HG03521 (cell line): ENCODE results near the gene ARL8B.
"Not testable (repeated sequence)": the region's sequence is repeated elsewhere in the genome, so short reads cannot be mapped to it uniquely, and the experiment has no call there.

Experiments used
- ATAC-seq: cut with Tn5 transposase; IDR thresholded peaks from one replicate; pipeline ENCODE4 v1.9.1; 2021; ENCODE audit warnings: mild to moderate bottlenecking, moderate library complexity; ENCODE audit not compliant: unreplicated experiment

Gene ARL8B

GRCh38 chr3:5122030-5122740, at the start of gene ARL8B:
ARL8B (plus strand) TSS chr3:5122292; CDS start chr3:5122466, 174 bp downstream.
- ATAC-seq, result peak; percentile 96

DNA sequence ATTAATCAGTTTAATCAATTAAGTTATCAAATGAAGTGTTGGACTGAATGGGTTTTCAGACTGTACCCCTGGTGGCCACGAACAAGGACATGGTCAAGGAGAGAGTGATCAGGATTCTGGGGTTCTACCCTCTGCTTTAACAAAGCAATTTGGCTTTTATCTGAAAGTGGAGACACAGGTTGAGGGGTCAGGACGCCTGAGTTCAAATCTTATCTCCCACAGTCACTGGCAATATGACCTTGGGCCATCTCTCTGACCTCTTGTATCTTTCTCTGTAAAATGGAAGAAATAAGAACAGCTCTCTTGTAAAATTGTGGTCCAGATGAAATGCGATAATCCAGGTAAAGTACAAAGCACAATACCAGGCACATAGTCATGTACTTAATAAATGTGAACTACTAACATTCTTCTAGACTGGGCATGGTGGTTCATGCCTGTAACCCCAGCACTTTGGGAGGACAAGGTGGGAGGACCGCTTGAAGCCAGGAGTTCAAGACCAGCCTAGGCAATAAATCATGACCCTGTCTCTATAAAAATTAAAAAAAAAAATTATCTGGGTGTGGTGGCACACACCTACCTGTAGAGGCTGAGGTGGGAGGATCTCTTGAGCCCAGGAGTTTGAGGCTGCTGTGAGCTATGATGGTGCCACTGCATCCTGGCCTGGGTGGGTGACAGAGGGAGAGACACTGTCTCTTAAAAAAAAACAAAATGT, 48.6 kb upstream of the ARL8B start:
- no peak for ATAC-seq

DNA sequence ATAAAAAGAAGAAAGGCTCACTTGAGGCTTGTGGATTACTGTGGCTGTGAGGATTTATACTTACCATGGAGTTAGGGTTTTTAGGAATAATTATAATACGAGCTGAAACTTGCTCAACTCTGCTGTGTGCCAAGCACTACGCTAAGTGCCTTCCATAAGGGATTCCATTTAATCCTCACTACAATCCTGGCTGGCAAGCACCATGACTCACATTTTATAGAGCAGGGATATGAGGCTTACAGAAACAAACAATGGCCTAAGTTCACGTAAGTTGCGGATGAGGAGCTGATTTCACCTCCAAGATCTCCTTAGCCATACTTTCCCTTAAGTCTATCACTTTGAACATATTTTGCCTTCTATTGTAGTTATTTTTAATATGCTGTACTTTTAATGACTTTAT, 43.9 kb upstream of the ARL8B start:
- no peak for ATAC-seq

GRCh38 chr3:5079761-5080160, 42.3 kb upstream of the ARL8B start:
- no peak for ATAC-seq

- ATAC-seq, result no peak
These were observed 41.1 kb upstream of the ARL8B start for GRCh38 chr3:5080779-5081550.

GRCh38 chr3:5081973-5082788, 39.9 kb upstream of the ARL8B start:
- ATAC-seq, result not testable (repeated sequence)

DNA sequence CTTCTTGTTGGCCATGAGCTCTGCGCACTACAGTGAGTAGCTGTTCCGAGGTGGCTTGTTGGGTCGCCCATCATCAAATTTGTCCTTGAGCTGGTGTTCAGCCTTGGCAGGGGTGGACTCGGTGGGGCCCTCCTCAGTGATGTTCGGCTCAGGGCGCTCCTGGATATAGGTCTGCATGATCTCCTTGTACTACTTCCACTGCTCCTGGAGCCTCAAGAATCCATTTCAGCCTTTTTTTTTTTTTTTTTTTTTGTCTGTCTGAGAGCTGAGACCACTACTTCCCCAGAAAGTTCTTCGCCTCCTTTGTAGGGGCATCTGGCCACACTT, 39.3 kb upstream of the ARL8B start:
- ATAC-seq, result no peak

DNA sequence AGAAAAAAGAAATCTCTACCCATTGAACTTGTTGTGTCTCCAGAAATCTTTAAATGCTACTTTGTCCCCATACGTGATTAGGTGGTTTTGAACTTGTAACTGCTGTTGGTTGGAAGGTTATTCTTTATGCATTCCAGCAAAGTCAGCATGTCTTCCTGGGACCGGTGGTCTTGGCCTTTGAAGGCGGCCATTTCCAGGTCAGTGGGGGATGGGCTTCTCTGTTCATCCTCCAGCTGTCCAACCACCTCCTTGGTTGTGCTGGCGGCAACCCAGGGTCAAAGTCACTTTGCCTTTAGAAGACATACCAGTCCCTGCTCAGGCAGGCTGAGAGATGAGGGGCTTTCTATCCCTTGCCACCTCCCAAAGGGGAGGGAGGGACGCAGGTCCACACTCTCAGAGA, 37.9 kb upstream of the ARL8B start:
- ATAC-seq, result no peak

DNA sequence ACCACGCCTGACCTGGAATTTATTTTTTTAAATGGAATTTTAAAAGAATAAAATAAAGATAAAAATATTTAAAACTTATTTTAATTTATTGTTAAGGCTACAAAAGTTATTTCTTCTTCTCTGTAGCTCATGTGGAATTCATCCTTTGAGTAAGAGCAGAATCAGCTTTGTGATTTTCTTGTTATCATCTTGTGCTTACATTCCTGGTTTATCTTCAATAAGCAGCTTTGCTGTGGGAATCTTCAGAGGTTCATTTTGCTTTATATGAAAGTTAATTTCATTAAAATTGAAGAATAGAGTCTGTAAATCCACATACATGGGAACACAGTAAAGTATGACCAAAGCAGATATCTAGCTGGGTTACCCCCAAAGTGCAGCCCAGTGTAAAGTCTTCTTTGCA, 35.4 kb upstream of the ARL8B start:
- no peak for ATAC-seq

GRCh38 chr3:5087209-5087608, 34.9 kb upstream of the ARL8B start:
- ATAC-seq, result no peak

DNA sequence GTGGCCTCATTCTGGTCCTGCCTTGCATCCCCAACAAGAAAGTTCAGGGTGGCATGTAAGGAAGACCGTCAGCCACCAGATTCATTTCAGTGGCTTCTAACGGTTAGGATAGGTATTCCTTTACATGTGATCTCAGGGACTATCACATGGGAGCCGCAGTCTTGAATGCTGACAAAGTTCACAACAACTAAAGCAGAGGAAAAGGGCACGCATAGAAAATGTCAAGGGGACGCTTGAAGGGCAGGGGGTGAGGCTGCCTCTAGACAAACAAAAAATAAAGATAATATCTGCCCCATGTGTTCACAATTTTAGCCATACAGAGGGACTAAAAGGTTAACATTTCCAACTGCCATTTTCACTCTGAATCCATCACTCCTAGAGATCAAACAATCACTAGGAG, 31.9 kb upstream of the ARL8B start:
- ATAC-seq, result no peak

GRCh38 chr3:5092018-5092417, 30.1 kb upstream of the ARL8B start:
- ATAC-seq, result no peak

- ATAC-seq, result no peak
These were observed 28.4 kb upstream of the ARL8B start for GRCh38 chr3:5093731-5094130.

DNA sequence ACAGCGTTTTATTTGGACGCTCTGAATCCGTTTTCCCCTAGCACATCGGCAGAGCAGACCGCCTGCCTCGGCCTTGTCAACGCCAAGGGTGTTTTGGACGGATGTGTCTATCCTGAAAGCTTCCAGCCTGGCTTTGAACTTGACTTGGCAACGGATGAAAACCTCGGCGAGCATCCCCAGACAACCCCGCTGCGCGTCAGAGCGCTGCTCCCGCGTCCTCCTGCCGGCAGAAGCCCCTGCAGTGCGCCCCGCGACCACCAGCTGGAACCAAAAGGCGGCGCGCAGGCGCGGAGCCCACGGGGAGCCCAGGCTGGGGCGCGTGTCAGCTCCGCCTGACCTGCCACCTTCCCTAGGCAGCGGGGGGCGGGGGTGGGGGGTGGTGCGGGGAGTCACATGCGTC, 26.2 kb upstream of the ARL8B start:
- ATAC-seq, result no peak

DNA sequence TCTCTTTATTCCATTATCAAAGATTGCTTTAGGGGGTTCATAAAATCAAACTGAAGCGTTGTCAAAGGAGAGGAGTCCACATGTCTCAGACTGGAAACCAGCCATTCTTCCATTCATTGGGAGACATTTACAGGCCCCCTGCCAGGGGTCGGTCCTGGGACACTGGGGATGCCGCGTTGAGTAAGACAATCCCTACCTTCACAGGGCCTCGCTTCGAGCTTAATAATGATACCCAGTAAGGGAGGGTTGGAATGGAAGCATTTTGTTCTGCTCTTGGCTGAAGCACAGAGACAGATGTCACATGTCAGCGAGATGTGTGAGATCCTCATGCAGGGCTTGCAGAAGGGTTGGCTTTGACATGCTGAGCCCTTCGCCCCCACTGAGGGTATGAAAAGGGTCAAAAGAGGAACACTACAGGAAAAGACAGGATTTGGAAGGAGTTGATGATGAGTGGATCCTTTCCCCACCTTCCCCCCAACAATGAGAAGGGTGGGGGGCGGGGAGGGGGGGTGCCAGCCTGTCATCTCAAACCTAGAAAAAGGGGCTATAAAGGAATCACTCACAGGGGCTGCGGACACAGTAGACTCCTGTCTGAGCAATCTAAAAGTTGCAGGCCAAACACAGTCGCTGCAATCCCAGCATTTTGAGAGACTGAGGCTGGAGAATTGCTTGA, 25.6 kb upstream of the ARL8B start:
- ATAC-seq, result no peak

DNA sequence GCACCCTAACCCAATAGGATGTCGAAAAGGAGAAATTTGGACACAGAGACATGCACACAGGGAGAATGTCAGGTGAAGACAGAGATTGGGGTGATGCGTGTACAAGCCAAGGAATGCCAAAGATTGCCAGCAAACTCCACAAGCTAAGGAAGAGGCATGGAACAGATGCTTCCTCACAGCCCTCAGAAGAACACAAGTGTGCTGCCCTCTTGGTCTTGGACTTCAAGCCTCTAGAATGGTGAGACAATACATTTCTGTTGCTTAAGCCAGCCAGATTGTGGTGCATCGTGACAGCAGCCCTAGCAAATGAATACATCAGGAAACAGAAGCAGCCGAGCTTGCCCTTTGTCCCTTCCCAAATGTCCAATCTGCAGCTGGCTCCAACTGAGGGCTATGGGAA, 23.7 kb upstream of the ARL8B start:
- ATAC-seq, result no peak

DNA sequence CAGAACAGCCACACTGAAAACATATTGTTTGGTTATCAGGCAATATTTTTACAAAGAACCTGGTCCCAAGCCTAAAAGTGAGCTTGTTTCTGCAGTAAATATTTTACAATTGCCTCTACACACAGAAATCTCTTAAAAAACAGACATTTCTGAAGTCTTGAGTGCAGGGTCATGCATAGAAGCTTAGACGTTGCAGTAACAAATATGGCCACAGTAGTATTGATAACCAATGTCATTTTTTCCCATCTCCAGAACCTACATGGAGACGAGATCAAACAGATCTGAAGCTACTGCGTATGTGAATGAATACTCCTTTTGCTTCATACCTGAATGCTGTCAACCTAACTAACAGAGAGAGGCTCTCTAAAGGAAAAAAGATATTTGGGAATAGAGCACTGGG, 19.6 kb upstream of the ARL8B start:
- ATAC-seq, result no peak

DNA sequence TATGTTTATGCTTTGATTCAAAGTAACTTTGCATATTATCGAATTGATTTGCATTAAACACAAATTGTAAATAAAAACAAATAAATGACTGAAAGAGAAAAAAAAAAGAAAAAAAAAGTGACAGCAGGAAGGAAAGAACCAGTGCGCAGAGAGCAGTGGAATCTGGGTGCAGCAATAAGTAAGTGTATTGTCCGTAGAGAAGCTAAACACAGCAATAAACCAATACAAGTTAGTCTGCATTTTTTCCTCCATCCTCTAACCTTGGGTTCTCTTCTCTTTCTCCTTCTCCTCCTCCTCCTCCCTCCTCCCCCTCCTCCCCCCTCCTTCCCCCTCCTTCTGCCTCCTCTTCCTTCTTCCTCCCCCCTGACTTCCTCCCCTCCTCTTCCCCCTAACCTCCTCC, 18.3 kb upstream of the ARL8B start:
- ATAC-seq, result no peak

- no peak for ATAC-seq
These were observed 17.0 kb upstream of the ARL8B start for GRCh38 chr3:5105050-5105449.

DNA sequence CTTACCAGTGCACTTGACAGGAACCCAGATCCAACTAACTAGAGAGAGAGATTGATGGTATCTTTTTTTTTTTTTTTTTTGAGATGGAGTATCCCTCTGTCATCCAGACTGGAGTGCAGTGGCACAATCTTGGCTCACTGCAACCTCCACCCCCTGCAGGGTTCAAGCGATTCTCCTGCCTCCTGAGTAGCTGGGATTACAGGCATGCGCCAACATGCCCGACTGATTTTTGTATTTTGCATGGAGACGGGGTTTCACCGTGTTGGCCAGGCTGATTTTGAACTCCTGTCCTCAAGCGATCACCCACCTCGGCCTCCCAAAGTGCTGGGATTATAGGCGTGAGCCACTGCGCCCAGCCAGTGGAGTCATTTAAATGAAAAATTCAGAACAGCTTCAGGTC, 15.7 kb upstream of the ARL8B start:
- not testable (repeated sequence) for ATAC-seq

GRCh38 chr3:5106933-5107334, 15.2 kb upstream of the ARL8B start:
- not testable (repeated sequence) for ATAC-seq
